Measurements from ENCODE around the gene EFNB2. TPM values are rescaled to one million over a fixed set of nuclear protein-coding genes. Genes with fewer than 3 reads are reported as not detected.

EFNB2 gene
- total RNA-seq, 4 donors from 2014 or later = 46.8 to 84.2 (median 77.6) TPM

DNA sequence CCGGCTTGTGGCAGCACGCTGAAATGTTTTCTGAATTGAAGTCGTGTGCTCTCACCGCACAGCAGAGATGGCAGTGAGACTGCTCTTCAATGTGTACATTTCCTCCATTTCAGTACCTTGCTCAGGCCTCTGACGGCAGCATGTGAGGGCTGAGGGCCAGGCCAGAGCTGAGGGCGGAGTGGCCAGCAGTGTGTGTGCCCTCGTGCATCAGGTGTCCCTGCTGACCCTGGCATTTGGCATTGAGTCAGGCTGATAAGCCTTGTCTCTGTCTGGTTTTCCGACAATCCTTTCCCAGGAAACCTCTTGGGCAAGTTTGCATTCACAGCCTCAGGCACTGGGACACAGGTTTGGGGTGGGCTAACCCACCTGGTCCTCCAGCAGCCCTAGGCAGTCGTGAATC lies 62.3 kb downstream of the EFNB2 start:
- TF ChIP-seq POLR2AphosphoS5 (IDR thresholded peaks at IDR 0.05) = no peak
- no peak for TF ChIP-seq EP300 (IDR thresholded peaks at IDR 0.05; ENCODE audit: low read depth)
- TF ChIP-seq POLR2A (IDR thresholded peaks at IDR 0.05) = no peak
- TF ChIP-seq, protein P1, sequence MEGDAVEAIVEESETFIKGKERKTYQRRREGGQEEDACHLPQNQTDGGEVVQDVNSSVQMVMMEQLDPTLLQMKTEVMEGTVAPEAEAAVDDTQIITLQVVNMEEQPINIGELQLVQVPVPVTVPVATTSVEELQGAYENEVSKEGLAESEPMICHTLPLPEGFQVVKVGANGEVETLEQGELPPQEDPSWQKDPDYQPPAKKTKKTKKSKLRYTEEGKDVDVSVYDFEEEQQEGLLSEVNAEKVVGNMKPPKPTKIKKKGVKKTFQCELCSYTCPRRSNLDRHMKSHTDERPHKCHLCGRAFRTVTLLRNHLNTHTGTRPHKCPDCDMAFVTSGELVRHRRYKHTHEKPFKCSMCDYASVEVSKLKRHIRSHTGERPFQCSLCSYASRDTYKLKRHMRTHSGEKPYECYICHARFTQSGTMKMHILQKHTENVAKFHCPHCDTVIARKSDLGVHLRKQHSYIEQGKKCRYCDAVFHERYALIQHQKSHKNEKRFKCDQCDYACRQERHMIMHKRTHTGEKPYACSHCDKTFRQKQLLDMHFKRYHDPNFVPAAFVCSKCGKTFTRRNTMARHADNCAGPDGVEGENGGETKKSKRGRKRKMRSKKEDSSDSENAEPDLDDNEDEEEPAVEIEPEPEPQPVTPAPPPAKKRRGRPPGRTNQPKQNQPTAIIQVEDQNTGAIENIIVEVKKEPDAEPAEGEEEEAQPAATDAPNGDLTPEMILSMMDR (IDR thresholded peaks at IDR 0.05) = no peak
- H3K9me3 ChIP-seq = no peaks in the 10 kb centered on the region
- H3K4me3 ChIP-seq = no peak overlapping the region
- H3K27me3 ChIP-seq = no peaks in the 10 kb centered on the region
- in situ Hi-C loops (cut with MboI; ENCODE audit: low pct_ligation_motif_present in 1 of 4, low pct_unique_long_range_greater_than_20kb in 1 of 4, low sequenced_read_pairs in 3 of 4) = no loop called here
- peaks cover 4 to 36% (median 19%) of the 10 kb centered on the region in 4 donors for H3K4me1 ChIP-seq
- H3K27ac ChIP-seq = peak overlapping the region in 2 of 4 donors; percentile 40 to 62
- no peaks in the 10 kb centered on the region for H3K36me3 ChIP-seq
- WGBS, 2 donors (ENCODE audit: low coverage in 1 of 2) = 84% methylated on average over 9 of the region's 9 CpGs; no CpG with 5 or more reads in 1 of the 2 donors
- no peak for DNase-seq
- intact Hi-C loops (cut with DNase I; ENCODE audit: low total_unique reads) = no loop called here

DNA sequence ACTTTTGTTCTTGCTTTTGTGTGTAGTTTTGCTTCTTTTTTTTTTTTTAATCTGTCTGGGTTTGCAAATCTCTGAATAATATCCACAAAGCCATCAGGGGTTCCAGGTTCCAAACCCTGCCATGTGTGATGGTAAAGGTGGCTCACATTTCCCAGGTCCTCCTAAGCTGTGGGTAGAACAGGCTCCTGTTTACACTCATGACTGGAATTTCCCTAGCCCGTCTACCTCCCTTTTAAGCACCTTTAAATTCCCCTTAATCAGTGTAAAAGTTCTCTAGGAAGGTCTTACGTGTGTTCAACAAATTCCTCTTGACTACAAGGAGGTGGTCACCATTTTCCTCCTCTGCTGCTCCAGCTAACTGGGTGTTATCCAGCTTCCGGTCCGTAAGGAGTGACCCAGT lies 62.8 kb downstream of the EFNB2 start:
- 55 to 65% methylated on average over 2 to 4 of the region's 4 CpGs for WGBS, 2 donors (ENCODE audit: low coverage in 1 of 2)
- Histone ChIP-seq H3K36me3 (no peaks in the 10 kb centered on the region), H3K27ac (peak overlapping the region; percentile 40 to 64 (median 58)), H3K4me3 (peak overlapping the region in 1 of 4 donors; percentile 19), H3K9me3 (no peaks in the 10 kb centered on the region), H3K4me1 (peaks cover 4 to 36% (median 19%) of the 10 kb centered on the region in 4 donors), H3K27me3 (no peaks in the 10 kb centered on the region)
- no peak for TF ChIP-seq POLR2AphosphoS5 (IDR thresholded peaks at IDR 0.05)
- intact Hi-C loops (cut with DNase I; ENCODE audit: low total_unique reads) (no loop called here), in situ Hi-C loops (cut with MboI; ENCODE audit: low pct_ligation_motif_present in 1 of 4, low pct_unique_long_range_greater_than_20kb in 1 of 4, low sequenced_read_pairs in 3 of 4) (no loop called here)
- no peak for DNase-seq

DNA sequence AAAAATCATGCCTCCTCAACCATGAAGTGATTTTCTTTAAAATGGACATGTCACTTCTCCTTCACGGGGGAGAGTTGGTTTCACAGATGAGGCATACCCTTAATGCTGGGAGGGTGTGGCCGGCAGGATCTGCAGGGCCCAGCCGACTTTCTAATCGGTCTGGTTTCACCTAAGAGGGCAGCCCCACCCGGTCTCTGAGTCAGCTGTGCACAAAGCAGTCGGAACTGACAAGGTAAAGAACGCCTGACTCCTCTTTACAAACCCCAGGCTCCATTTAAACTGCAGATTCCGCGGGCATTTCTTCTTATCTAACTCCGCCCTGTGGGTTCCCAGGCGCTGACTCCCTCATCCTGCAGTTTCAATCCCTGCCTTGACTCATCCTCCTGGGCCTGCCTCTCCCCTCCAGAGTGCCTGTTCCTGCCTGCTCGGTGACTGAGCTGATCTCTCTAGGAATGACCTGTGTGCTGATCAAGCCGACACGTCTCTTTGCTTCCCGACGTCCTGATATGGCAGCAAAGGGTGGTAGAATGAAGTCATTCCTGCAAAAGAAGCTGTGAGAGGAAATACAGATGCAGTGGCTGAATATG lies 63.4 kb downstream of the EFNB2 start:
- intact Hi-C loops (cut with DNase I; ENCODE audit: low total_unique reads) (no loop called here), in situ Hi-C loops (cut with MboI; ENCODE audit: low pct_ligation_motif_present in 1 of 4, low pct_unique_long_range_greater_than_20kb in 1 of 4, low sequenced_read_pairs in 3 of 4) (no loop called here)
- Histone ChIP-seq H3K9me3 (no peaks in the 10 kb centered on the region), H3K4me3 (peak overlapping the region in 1 of 4 donors; percentile 19), H3K4me1 (peaks cover 4 to 35% (median 19%) of the 10 kb centered on the region in 4 donors), H3K36me3 (no peaks in the 10 kb centered on the region), H3K27ac (peak overlapping the region; percentile 40 to 64 (median 58)), H3K27me3 (no peaks in the 10 kb centered on the region)
- 20 to 31% methylated on average over 5 to 16 of the region's 16 CpGs for WGBS, 2 donors (ENCODE audit: low coverage in 1 of 2)
- DNase-seq = peak; percentile 73
- TF ChIP-seq, protein P1 (IDR thresholded peaks at IDR 0.05) = no peak
- TF ChIP-seq EP300 (IDR thresholded peaks at IDR 0.05; ENCODE audit: low read depth) (no peak), POLR2AphosphoS5 (IDR thresholded peaks at IDR 0.05) (peak in 2 of 3 donors; percentile 27), POLR2A (IDR thresholded peaks at IDR 0.05) (no peak)

DNA sequence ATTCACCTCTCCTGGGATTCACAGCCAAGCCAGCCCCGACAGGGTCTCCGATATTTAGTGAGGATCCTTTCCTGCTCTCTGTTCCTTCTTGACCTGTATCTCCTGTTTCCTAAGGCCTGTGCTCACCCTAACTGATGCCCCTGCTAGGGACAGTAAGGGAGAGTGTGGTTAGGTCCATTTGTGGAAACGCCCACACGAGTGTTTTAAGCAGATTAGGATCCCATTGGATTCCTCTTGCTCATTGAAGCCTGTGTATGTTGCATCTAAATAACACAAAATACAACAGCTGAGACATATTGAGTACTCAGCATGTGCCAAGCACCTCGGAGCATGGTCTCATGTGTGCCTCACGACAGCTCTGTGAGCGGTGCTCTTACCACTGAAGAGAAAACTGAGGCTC lies 64.9 kb downstream of the EFNB2 start:
- peaks cover 3 to 20% (median 11%) of the 10 kb centered on the region in 4 donors for H3K4me1 ChIP-seq
- TF ChIP-seq POLR2AphosphoS5 (IDR thresholded peaks at IDR 0.05) (no peak), POLR2A (IDR thresholded peaks at IDR 0.05) (no peak), EP300 (IDR thresholded peaks at IDR 0.05; ENCODE audit: low read depth) (no peak)
- TF ChIP-seq, protein P1 (IDR thresholded peaks at IDR 0.05) = no peak
- H3K36me3 ChIP-seq = no peaks in the 10 kb centered on the region
- no peak for DNase-seq
- intact Hi-C loops (cut with DNase I; ENCODE audit: low total_unique reads) (no loop called here), in situ Hi-C loops (cut with MboI; ENCODE audit: low pct_ligation_motif_present in 1 of 4, low pct_unique_long_range_greater_than_20kb in 1 of 4, low sequenced_read_pairs in 3 of 4) (no loop called here)
- H3K4me3 ChIP-seq = no peak overlapping the region
- WGBS, 2 donors (ENCODE audit: low coverage in 1 of 2) = 40 to 84% methylated on average over 1 to 7 of the region's 7 CpGs
- no peaks in the 10 kb centered on the region for H3K27me3 ChIP-seq
- no peak overlapping the region for H3K27ac ChIP-seq
- H3K9me3 ChIP-seq = no peaks in the 10 kb centered on the region
